Coronary artery (tissue), 2 donors: ENCODE results near the gene SAXO1.

Experiments
- DNase-seq: peaks from one replicate; pipeline ENCODE4 v3.0.0-alpha.2; 2017; ENCODE audit warnings: low spot score
- H3K27ac ChIP-seq, 2 donors: fragments of 200-600 bp; sonication (generic); one replicate each; pipeline ENCODE4 v1.5.1; 2016 to 2019
- H3K4me3 ChIP-seq: fragments of 200-600 bp; sonication (generic); 2 replicates; pipeline ENCODE4 v1.5.1; 2016; ENCODE audit warnings: mild to moderate bottlenecking, moderate library complexity
- TF ChIP-seq, protein P1 (sequence below): fragments of 200-600 bp; sonication (generic); IDR thresholded peaks from one replicate; pipeline ENCODE4 v1.5.1; 2019; ENCODE audit warnings: antibody characterized with exemption

SAXO1 gene

DNA sequence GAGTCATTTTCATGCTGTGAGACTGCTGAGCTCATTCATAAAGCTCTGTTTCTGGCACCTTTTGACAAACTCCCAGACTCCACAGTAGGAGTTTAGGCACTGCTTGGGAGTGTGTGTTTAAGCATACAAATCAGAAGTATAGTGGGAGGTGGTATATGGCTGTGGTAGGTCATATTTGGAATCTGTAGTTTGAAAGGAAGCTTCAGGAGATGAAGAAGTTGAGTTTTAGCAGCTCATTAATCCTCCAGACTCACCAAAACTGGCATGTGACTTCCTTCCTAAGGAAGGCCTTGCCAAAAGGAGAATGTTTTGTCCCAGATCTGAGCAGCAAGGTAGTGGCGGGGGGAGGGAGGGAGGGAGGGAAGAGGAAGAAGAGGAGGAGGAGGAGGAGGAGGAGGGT lies 52.8 kb downstream of the SAXO1 start:
- DNase-seq: no peak
- TF ChIP-seq, protein P1, sequence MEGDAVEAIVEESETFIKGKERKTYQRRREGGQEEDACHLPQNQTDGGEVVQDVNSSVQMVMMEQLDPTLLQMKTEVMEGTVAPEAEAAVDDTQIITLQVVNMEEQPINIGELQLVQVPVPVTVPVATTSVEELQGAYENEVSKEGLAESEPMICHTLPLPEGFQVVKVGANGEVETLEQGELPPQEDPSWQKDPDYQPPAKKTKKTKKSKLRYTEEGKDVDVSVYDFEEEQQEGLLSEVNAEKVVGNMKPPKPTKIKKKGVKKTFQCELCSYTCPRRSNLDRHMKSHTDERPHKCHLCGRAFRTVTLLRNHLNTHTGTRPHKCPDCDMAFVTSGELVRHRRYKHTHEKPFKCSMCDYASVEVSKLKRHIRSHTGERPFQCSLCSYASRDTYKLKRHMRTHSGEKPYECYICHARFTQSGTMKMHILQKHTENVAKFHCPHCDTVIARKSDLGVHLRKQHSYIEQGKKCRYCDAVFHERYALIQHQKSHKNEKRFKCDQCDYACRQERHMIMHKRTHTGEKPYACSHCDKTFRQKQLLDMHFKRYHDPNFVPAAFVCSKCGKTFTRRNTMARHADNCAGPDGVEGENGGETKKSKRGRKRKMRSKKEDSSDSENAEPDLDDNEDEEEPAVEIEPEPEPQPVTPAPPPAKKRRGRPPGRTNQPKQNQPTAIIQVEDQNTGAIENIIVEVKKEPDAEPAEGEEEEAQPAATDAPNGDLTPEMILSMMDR: no peak
- H3K4me3 ChIP-seq: no peak overlapping the region
- peak overlapping the region in 1 of 2 donors; percentile 21 for H3K27ac ChIP-seq

DNA sequence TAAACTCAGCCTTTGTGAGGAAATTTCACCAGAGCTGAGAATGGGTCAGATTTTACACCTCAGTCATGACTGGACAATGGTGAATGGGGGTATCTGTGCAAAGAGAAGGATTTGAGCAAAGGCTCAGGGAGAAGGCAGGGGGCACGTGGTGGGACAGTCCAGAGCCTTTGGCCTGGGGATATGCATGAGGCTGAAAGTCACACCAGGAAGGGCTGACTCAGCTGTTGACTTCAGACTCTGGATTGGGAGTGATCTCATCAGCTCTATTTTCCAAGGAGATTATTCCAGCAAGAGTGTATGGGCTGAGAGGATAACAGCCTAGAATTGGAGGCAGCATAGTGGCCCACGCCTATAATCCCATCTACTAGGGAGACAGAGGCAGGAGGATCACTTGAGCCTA lies 53.6 kb downstream of the SAXO1 start:
- TF ChIP-seq, protein P1: no peak
- no peak overlapping the region for H3K4me3 ChIP-seq

GRCh38 chr9:18978188-18978587 lies 54.8 kb downstream of the SAXO1 start:
- no peak for DNase-seq
- TF ChIP-seq, protein P1: no peak
- no peak overlapping the region for H3K4me3 ChIP-seq
- H3K27ac ChIP-seq: no peak overlapping the region

More for the DNA sequence above, 53.6 kb downstream of the SAXO1 start:
- no peak overlapping the region for H3K27ac ChIP-seq
- DNase-seq: no peak

DNA sequence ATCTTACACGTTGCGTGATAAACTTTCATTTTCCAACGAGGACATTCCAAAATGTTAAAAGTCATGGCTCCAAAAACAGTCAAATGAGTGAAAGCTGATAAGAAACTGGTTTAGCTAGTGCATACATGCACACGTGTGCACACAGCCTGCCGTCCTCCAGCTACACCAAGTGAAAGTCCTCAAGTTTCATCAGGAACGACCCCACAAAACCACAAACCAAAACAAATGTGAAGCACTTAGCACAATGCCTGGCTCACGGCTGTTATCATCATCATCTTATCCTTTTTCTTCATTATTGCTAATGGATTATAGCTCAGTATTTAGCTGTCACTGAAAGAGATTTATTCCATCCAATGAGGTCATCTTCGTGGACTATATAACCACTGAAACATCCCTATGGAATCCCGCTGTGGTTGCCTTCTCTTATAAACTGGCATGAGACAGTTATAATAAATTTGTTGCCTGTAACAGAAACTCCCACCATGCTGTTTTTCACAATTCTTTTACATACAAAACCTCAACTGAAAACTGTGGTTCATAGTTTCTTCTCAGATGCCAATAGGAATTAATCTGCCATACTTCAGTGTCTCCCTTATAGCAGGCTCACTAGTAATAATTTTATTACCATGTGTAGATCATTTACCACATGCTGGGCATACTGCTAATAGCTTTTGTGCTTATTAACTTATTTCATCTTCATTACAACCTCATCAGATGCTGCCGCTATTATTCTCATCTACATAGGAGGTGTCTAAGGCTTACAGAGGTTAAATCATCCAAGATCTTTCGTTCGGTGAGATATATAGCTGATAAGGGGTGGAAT lies 56.1 kb downstream of the SAXO1 start:
- Histone ChIP-seq H3K27ac (no peak overlapping the region), H3K4me3 (peak overlapping the region; percentile 56)
- DNase-seq: no peak
- TF ChIP-seq, protein P1: no peak

GRCh38 chr9:18976221-18976708 lies 56.7 kb downstream of the SAXO1 start:
- no peak overlapping the region for H3K27ac ChIP-seq
- TF ChIP-seq, protein P1: no peak
- H3K4me3 ChIP-seq: peak overlapping the region; percentile 56
- DNase-seq: no peak

GRCh38 chr9:18973348-18973747 lies 59.7 kb downstream of the SAXO1 start:
- Histone ChIP-seq H3K4me3 (no peak overlapping the region), H3K27ac (no peak overlapping the region)
- DNase-seq: no peak
- TF ChIP-seq, protein P1: no peak

DNA sequence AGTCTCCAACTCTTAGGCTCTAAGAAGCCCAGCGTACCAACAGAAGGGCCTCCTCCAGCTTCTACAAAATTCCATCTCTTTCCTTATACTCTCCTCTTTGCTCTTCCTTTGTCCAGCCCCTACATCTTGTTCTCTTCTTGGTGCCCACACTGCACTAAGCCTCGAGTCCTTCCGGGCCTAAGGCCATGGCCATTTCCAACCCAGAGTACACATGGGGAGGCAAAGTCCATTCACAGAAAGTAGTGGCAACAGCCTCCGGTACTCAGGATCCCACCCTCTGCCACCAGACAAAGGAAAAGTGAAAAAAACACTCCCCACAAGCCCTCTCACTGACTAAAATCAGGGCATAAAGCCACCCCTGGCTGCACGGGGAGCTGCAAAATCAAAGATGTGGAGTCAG lies 60.3 kb downstream of the SAXO1 start:
- TF ChIP-seq, protein P1: no peak
- Histone ChIP-seq H3K27ac (no peak overlapping the region), H3K4me3 (no peak overlapping the region)
- no peak for DNase-seq
